Measurements from ENCODE around the gene EIF2B4.

EIF2B4 gene

DNA sequence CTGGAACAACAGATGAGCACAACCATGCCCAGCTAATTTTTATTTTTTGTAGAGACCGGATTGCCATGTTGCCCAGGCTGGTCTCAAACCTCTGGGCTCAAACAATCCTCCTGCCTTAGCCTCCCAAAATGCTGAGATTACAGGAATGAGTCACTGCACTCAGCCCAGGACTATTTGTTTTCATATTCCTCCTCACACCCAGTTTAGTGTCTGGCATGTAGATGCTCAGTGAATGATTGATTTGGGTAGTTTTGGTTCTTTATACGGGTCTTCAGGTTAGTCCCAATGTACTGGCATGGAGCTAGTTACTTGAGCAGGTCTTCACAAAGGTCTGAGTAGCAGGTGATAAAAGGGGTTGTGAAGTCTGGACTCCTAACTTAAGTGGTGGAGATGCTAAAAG is 6.2 kb downstream of the EIF2B4 start (continued):
- TF ChIP-seq, protein P1, sequence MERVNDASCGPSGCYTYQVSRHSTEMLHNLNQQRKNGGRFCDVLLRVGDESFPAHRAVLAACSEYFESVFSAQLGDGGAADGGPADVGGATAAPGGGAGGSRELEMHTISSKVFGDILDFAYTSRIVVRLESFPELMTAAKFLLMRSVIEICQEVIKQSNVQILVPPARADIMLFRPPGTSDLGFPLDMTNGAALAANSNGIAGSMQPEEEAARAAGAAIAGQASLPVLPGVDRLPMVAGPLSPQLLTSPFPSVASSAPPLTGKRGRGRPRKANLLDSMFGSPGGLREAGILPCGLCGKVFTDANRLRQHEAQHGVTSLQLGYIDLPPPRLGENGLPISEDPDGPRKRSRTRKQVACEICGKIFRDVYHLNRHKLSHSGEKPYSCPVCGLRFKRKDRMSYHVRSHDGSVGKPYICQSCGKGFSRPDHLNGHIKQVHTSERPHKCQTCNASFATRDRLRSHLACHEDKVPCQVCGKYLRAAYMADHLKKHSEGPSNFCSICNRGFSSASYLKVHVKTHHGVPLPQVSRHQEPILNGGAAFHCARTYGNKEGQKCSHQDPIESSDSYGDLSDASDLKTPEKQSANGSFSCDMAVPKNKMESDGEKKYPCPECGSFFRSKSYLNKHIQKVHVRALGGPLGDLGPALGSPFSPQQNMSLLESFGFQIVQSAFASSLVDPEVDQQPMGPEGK (tag by site-specific recombination; IDR thresholded peaks at IDR 0.05) = no peak
- no peak for TF ChIP-seq ZNF521 (tag by site-specific recombination; IDR thresholded peaks at IDR 0.05)
- no peak for TF ChIP-seq ZNF133 (tag by site-specific recombination; IDR thresholded peaks at IDR 0.05)
- TF ChIP-seq ZNF274 (IDR thresholded peaks at IDR 0.05; ENCODE audit: low read length) = no peak
- no peak for TF ChIP-seq ZNF274 (tag by site-specific recombination; IDR thresholded peaks at IDR 0.05; ENCODE audit: borderline replicate concordance)
- TF ChIP-seq ZNF747 (tag by site-specific recombination; IDR thresholded peaks at IDR 0.05) = no peak
- TF ChIP-seq ZNF311 (tag by site-specific recombination; IDR thresholded peaks at IDR 0.05; ENCODE audit: borderline replicate concordance) = no peak
- no peak for TF ChIP-seq ZNF791 (tag by site-specific recombination; IDR thresholded peaks at IDR 0.05)
- no peak for TF ChIP-seq ZNF701 (tag by site-specific recombination; IDR thresholded peaks at IDR 0.05)
- TF ChIP-seq, protein P2, sequence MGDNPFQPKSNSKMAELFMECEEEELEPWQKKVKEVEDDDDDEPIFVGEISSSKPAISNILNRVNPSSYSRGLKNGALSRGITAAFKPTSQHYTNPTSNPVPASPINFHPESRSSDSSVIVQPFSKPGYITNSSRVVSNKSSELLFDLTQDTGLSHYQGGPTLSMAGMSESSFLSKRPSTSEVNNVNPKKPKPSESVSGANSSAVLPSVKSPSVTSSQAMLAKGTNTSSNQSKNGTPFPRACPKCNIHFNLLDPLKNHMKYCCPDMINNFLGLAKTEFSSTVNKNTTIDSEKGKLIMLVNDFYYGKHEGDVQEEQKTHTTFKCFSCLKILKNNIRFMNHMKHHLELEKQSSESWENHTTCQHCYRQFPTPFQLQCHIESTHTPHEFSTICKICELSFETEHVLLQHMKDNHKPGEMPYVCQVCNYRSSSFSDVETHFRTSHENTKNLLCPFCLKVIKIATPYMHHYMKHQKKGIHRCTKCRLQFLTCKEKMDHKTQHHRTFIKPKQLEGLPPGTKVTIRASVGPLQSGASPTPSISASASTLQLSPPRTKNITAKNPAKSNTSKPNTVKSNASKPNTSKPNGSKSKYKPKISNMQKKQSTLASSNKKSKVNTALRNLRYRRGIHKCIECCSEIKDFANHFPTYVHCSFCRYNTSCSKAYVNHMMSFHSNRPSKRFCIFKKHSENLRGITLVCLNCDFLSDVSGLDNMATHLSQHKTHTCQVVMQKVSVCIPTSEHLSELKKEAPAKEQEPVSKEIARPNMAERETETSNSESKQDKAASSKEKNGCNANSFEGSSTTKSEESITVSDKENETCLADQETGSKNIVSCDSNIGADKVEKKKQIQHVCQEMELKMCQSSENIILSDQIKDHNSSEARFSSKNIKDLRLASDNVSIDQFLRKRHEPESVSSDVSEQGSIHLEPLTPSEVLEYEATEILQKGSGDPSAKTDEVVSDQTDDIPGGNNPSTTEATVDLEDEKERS (tag by site-specific recombination; IDR thresholded peaks at IDR 0.05) = no peak
- TF ChIP-seq WT1 (tag by site-specific recombination; IDR thresholded peaks at IDR 0.05) = no peak

DNA sequence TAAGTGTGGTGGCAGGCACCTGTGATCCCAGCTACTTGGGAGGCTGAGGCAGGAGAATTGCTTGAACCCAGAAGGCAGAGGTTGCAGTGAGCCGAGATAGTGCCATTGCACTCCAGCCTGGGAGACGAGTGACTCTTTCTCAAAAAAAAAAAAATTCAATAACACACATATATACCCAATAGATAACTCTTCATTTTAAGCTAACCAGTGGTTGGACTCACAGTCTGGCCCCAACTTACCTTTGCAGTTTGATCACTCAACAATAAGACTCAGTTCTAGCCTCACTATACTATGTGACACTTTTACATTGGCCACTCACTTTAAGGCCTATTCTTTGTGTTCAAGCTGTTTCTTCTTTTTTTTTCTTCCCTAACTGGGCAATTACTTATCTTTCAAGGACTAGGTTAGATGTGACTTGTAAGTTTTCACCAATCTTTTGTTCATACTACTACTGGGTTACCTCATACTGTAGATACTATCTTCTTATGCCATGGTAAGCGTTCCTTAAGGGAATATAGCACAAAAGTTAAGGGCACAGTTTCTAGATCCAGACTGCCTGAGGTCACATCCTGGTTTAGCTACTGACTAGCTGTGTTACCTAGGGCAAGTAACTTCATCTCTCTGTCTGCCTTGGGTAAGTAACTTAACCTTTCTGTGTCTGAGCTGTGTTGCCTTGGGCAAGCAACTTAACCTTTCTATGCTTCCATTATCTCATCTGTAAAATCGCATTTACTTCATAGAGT is 7.3 kb downstream of the EIF2B4 start:
- Histone ChIP-seq H3K4me3 (ENCODE audit: low read depth, low read length) (no peak overlapping the region), H3K4me1 (ENCODE audit: control insufficient read depth, insufficient read depth, low read length) (0 out of 2 replicates have a peak, but pooled peaks cover under 1% of the 10 kb centered on the region), H3K36me3 (ENCODE audit: control insufficient read depth in 2 of 2, insufficient read depth in 1 of 2, low read length in 2 of 2) (peaks cover 29 to 55% of the 10 kb centered on the region in 2 experiments), H3K27ac (ENCODE audit: extremely low read depth, low read depth, low read length) (no peak overlapping the region), H3K9me3 (ENCODE audit: control insufficient read depth, insufficient read depth, low read depth, low read length) (no peaks in the 10 kb centered on the region)
- CTCF ChIA-PET = no interaction called here
- POLR2A ChIA-PET = interaction anchor here (1.2 kb wide), 1 partner anchor 43 kb away, joined by 3 read pairs; no protein-coding TSS in a partner anchor
- TF ChIP-seq ZNF560 (tag by site-specific recombination; IDR thresholded peaks at IDR 0.05; ENCODE audit: borderline replicate concordance) (no peak), PRDM1 (tag by site-specific recombination; IDR thresholded peaks at IDR 0.05) (no peak), ZNF121 (tag by site-specific recombination; IDR thresholded peaks at IDR 0.05) (no peak), ZNF658 (tag by site-specific recombination; IDR thresholded peaks at IDR 0.05) (no peak), ZNF341 (tag by site-specific recombination; IDR thresholded peaks at IDR 0.05; ENCODE audit: low read depth) (no peak), KLF1 (tag by site-specific recombination; IDR thresholded peaks at IDR 0.05) (no peak), ZNF311 (tag by site-specific recombination; IDR thresholded peaks at IDR 0.05; ENCODE audit: borderline replicate concordance) (no peak), ZNF366 (tag by site-specific recombination; conservative IDR thresholded peaks at IDR 0.05) (no peak), ZNF416 (tag by site-specific recombination; IDR thresholded peaks at IDR 0.05) (no peak)
- TF ChIP-seq, protein P2 (tag by site-specific recombination; IDR thresholded peaks at IDR 0.05) = no peak
- TF ChIP-seq, protein P3, sequence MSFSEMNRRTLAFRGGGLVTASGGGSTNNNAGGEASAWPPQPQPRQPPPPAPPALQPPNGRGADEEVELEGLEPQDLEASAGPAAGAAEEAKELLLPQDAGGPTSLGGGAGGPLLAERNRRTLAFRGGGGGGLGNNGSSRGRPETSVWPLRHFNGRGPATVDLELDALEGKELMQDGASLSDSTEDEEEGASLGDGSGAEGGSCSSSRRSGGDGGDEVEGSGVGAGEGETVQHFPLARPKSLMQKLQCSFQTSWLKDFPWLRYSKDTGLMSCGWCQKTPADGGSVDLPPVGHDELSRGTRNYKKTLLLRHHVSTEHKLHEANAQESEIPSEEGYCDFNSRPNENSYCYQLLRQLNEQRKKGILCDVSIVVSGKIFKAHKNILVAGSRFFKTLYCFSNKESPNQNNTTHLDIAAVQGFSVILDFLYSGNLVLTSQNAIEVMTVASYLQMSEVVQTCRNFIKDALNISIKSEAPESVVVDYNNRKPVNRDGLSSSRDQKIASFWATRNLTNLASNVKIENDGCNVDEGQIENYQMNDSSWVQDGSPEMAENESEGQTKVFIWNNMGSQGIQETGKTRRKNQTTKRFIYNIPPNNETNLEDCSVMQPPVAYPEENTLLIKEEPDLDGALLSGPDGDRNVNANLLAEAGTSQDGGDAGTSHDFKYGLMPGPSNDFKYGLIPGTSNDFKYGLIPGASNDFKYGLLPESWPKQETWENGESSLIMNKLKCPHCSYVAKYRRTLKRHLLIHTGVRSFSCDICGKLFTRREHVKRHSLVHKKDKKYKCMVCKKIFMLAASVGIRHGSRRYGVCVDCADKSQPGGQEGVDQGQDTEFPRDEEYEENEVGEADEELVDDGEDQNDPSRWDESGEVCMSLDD (tag by site-specific recombination; IDR thresholded peaks at IDR 0.05) = no peak

Measured in HEK293 (cell line).